GM18505 (cell line): ENCODE data around the gene UCHL1.

Experiments
- ATAC-seq: cut with Tn5 transposase; IDR thresholded peaks from one replicate; pipeline ENCODE4 v1.9.1; 2021; ENCODE audit not compliant: unreplicated experiment
- POLR2A ChIP-seq: IDR thresholded peaks from 4 replicates; pipeline ENCODE4 v1.6.1; 2011; ENCODE audit warnings: borderline replicate concordance; ENCODE audit not compliant: insufficient read depth, insufficient read length; ENCODE audit errors: extremely low read depth

The UCHL1 gene

DNA sequence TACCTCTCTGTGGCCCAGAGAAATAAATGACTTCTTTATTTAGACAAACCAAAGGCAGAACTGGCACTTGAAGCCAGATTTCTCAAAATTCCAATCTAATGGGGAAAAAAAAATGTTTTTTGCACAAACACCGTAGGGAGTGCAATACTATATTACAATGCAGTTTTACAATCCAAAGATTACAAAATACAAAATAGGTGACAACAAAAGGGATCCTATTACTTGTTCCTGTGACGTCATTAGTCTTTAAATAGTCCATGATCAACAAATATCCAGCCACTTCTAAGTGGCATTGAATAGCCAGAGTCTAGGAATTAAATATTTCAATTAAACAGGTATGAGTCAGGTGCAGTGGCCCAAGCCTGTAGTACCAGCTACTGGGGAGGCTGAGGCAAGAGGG lies 39.4 kb upstream of the UCHL1 start:
- ATAC-seq: no peak
- TF ChIP-seq POLR2A: no peak

DNA sequence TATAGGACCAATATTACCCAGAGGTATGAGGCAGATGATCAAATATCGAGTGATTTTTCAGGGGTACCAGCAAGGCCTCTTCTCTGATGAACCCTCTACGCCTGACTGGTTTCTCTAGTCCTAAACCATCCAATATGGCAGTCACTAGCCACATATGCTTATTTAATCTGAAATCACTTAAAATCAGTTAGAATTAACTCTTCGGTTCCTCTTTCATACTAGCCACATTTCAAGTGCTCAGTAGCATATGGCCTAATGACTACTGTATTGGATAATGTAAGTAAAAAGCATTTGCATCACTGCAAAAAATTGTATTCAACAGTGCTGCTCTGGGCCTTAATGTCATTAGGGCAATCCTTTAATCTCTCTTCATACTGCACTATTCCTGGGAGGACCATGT lies 38.0 kb upstream of the UCHL1 start:
- TF ChIP-seq POLR2A: no peak
- ATAC-seq: no peak

DNA sequence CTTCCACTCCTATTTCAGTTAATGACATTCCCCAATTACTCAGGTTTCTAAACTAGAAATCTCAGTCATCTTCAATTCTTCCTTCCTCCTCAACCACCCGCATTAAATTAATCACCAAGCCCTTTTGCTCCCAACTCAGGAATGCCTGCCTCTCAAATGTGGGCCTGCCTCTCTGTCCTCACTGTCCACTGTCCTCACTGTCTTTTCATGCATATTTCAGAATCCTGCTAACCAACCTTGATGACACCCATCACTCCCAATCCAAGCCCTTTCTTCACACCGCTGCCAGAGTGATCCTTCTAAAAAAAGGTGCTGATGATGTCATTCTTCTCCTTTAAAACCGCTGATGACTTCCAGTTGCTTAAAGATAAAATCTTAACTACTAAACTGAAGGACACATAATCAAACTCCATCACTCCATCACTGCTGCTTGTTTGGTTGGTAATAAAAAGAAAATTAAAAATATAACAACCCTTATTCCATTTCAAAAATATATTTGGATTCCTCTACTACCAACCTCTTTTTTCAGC lies 37.2 kb upstream of the UCHL1 start:
- no peak for TF ChIP-seq POLR2A
- no peak for ATAC-seq

DNA sequence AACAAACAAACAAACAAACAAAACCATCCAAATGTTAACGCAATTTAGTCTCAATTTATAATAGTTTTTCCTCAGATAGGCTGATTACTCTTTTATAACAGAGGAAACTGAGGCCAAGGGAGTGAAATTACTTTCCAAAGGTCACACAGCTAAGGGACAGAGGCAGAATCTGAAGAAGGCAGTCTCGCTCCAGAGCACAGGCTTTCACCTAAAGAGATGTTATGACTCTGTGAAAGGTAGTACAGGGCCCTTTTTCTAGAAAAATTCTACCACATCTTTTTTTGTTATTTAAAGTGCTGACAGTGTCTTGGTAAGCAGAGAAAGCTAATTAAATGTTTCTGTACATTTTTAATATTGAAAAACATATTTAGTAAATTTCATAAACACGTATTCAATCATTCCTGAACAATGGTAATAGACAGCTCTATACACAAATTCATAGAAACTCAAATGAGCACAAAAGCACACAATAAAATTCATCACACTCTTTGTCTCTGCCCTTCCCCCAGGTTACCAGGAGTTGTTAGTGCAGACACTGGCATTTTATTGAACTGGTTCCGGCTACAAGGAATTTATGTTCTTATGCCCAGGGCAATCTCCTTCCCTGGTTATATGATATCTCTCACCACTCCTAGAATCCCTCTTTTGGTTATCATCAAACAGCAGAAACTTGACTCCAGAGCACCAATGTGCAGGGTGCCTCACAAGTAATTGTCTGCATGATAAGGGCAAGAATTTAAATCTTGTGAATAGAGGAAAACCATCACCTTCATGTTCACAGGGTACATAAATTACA lies 34.7 kb upstream of the UCHL1 start:
- no peak for ATAC-seq
- no peak for TF ChIP-seq POLR2A

DNA sequence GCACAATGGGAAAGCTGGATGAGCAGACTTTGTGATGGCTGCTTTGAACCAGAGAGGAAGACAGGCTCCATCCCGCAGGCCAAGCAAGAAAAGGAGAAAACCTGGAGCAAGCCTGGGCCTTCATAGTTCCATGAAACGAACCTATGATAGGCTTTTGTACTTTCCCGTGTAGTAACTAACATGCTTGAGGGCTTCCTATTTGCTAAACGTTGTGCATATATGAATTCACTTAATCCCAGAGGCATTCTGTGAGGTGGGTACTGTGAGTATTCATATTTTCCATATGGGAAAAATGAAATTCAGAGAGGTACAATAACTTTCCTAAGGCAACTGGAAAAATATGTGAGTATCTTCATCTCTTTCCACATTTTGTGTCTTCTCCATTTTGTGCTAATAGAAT lies 28.8 kb upstream of the UCHL1 start:
- ATAC-seq: no peak
- no peak for TF ChIP-seq POLR2A

DNA sequence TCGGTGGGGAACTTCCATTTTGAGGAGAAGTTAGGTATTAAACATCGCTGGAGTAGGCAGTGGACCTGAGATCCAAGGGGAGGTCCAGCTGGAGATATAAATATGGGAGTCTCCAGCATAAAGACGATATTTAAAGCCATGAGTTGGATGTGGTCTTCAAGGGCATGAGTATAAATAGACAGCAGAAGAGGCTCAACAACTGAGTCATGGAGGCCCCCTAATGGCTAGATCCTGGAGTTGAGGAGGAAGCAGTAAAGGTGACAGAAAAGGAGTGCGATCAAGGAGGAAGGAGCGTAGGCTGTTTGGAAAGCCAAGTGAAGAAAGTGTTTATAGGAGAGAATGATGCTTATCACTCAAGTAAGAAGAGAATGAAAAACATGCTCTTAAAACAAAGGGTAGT lies 24.3 kb upstream of the UCHL1 start:
- no peak for ATAC-seq
- no peak for TF ChIP-seq POLR2A

DNA sequence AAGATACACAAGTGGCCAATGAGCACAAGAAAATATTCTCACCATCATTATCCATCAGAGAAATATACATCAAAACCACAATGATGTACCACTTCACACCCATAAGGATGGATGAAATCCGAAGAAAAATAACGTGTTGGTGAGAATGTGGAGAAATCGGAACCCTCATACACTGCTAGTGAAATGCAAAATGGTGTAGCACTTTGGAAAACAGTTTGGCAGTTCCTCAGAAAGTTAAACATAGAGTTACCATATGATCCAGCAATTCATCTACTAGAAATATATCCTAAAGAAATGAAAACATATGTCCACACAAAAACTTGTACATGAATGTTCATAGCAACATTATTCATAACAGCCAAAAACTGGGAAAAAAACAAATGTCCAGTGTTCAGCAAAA lies 23.9 kb upstream of the UCHL1 start:
- no peak for TF ChIP-seq POLR2A
- no peak for ATAC-seq

DNA sequence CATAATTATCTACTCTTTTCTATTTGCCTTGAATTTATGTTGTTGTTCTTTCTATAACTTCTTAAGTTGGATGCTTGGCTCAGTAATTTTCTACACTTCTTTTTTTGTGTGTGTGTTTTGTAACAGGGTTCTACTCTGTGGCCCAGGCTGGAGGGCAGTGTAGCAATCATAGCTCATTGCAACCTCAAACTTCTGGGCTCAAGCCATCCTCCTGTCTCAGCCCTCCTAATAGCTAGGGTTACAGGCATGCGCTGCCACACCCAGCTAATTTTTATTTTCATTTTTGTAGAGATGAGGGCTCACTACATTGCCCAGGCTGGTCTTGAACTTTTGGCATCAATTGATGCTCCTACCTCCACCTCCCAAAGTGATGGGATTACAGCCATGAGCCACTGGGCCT lies 20.7 kb upstream of the UCHL1 start:
- ATAC-seq: no peak
- TF ChIP-seq POLR2A: no peak

DNA sequence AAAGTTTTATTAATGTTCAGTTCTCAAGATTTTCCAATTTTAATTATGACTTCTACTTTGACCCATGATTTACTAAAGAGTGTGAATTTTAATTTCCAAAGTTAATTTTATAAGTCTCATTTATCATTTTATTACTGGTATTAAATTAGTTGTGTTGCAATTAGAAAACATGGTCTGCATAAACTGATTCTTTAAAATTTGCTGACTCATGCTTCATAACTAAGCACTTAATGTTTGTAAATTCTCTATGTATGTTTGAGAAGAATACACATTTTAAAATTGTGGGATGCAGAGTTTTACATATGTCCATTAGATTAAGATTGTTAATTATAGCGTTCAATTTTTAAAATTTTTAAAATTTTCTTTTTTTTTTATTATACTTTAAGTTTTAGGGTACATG lies 20.2 kb upstream of the UCHL1 start:
- ATAC-seq: no peak
- TF ChIP-seq POLR2A: no peak

DNA sequence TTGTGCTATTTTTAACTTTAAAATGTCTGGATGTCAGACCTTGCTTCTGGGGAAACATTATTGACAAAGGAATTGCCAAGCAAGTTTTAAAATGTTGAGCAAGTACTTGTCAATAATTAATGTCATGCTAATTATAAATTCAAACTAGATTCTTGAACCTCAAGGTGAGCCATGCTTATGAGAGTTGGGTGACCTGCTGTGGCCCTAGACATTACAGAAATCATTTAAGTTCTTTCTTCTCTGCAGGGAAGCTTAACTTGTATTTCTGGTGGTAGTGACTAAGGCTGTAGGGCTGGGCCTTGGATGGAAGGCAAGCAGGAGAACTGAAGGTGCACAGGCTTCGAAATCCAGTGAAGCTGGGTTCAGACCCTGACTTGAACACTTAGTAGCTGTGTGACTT lies 14.8 kb upstream of the UCHL1 start:
- TF ChIP-seq POLR2A: no peak
- ATAC-seq: no peak

DNA sequence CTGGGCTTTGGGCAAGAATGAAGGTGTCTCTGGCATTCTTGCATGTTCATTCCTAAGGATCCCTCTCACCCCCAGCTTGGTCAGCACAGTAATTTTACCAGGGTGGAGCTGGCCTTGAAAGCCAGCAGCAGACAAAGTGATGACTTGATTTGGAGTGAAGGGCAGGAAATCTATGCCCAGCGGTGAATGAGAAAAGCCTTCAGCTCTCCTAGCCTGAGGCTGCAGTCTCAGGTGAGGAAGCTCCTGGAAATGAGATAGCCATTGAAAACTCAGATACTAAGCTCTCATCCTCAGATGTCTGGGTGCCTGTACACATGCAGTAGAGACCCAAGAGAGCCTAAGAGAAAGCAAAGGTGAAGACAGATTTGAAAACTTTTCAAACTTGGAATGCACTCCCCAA lies 10.7 kb upstream of the UCHL1 start:
- no peak for TF ChIP-seq POLR2A
- ATAC-seq: no peak

DNA sequence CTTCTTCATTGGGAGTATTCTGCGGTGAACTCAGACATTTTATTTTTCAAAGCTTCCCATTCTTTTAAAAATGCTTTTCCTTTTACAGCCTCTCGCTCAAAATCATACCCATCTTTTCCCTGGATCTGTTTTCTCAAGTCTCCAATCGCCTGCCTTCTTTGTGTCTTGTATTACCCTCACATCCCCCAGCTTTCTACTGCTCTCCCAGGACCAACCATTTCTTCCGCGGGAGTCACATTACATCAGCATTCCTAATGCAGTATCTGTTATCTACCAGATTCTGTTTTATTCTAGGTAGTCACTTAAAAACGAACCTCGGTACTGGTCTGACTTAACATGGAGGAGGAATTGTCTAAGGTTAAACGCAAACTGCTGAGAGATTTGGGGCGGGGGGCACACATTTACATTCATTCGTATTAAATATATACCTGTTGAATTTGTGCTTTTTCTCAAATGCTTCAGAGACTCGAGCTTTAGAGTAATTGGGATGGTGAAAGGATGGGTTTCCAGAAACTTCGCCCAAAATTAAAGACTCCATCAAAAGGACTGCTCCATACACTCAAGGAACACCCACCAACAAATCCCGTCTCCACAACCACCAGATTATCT lies 493 bp upstream of the UCHL1 start:
- ATAC-seq: no peak
- TF ChIP-seq POLR2A: no peak

DNA sequence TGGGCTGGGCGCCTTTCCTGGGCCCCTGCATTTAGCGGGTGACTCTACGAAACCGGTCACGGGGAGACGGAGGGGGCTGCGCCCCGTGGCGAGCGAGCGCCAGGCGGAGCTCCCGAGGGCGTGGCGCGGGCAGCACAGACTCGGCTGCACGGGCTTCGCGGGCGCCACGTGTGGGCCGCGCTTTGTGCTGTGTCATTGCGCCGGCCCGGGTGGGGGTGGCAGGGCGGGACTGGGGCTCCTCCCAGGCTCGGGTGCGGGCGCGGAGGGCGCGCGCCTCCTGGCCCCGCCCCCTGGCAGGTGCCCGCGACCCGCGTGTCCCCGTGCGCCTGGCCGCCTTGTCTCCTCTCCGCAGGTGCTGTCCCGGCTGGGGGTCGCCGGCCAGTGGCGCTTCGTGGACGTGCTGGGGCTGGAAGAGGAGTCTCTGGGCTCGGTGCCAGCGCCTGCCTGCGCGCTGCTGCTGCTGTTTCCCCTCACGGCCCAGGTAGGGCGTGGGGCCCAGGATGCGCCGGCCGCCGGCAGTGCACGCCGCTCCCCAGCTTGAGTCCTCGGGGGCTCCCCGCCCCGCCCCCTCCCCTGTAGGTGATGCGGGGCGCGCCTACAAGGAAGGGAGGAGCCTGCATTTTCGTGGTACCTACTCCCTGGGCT lies 651 bp downstream of the UCHL1 start:
- no peak for TF ChIP-seq POLR2A

DNA sequence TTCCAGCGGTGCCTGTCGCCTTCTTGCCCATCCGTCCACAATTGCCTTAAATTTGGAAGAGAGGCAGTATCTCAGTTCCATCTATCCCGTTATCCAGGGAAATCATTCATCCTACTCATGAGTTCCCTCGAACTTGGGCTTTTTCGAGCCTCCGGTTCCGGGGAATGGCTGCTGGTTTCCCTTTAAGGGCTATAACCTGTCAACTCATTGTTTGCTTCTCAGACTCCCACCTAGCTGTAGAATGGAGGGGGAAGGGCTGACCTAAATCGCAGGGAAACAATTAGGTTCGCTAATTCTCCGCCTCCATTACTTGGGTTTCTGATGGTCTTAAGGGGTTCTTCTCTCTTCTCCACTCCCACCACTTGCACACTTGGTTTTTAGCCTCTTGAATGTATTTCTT lies 1.2 kb downstream of the UCHL1 start:
- no peak for ATAC-seq

More for the DNA sequence above, 651 bp downstream of the UCHL1 start:
- peak; percentile 69 for ATAC-seq

More for the DNA sequence above, 1.2 kb downstream of the UCHL1 start:
- TF ChIP-seq POLR2A: no peak
